Subcutaneous adipose tissue (tissue), 4 donors: Measurements from ENCODE around the gene LDLRAD2. TPM values are rescaled to one million over a fixed set of nuclear protein-coding genes. Genes with fewer than 3 reads are reported as not detected.

ENCODE experiments used
- CTCF ChIP-seq: fragments of 450-650 bp; IDR thresholded peaks from one replicate; pipeline ENCODE4 v1.5.1; 2016; ENCODE audit warnings: low read depth, mild to moderate bottlenecking, control low read depth, antibody characterized with exemption, moderate library complexity
- total RNA-seq, 4 donors: library from RNA; depleted of rRNA; stranded (reverse); fragments of >200 nt; gene quantifications; one replicate each; pipeline ENCODE4 v1.1.0, GENCODE V29; 2016

LDLRAD2 gene
- total RNA-seq, 4 donors from 2014 or later = not detected

- no peak for TF ChIP-seq CTCF
Observed at GRCh38 chr1:21830792-21831453, 18.9 kb downstream of the LDLRAD2 start.

- TF ChIP-seq CTCF = no peak
Observed at GRCh38 chr1:21831454-21831970, 19.4 kb downstream of the LDLRAD2 start.

GRCh38 chr1:21833392-21833976 lies 21.4 kb downstream of the LDLRAD2 start:
- no peak for TF ChIP-seq CTCF

GRCh38 chr1:21834094-21834493 lies 22.0 kb downstream of the LDLRAD2 start:
- TF ChIP-seq CTCF = no peak

- TF ChIP-seq CTCF = no peak
Observed at GRCh38 chr1:21834666-21835065, 22.6 kb downstream of the LDLRAD2 start.

- TF ChIP-seq CTCF = no peak
Observed at GRCh38 chr1:21836010-21836409, 23.9 kb downstream of the LDLRAD2 start.

- TF ChIP-seq CTCF = no peak
Observed at GRCh38 chr1:21836729-21837128, 24.7 kb downstream of the LDLRAD2 start.
